Activated T-helper 17 cell treated with anti-CD3 and anti-CD28 coated beads, Interleukin-2, amount 50 U/mL, for 72 hours (primary cell): Measurements from ENCODE around the gene CDH16. TPM values are rescaled to one million over a fixed set of nuclear protein-coding genes. Genes with fewer than 3 reads are reported as not detected.
"Not testable (repeated sequence)": the region's sequence is repeated elsewhere in the genome, so short reads cannot be mapped to it uniquely, and the experiment has no call there.

Experiments used
- ATAC-seq: fragments of 150-1000 bp; cut with Tn5 transposase; replicated peaks from 2 replicates; pipeline ENCODE4 v1.10.0; 2021; ENCODE audit warnings: mild to moderate bottlenecking, moderate library complexity
- H3K27ac Mint-ChIP-seq: one replicate; pipeline ENCODE4 v1.8.0; 2022; ENCODE audit warnings: mixed read lengths
- H3K27me3 Mint-ChIP-seq: one replicate; pipeline ENCODE4 v1.8.0; 2022; ENCODE audit warnings: mixed read lengths
- H3K36me3 Mint-ChIP-seq: one replicate; pipeline ENCODE4 v1.8.0; 2022; ENCODE audit warnings: low read depth, mild to moderate bottlenecking, mixed read lengths
- H3K4me1 Mint-ChIP-seq: one replicate; pipeline ENCODE4 v1.8.0; 2022; ENCODE audit warnings: mixed read lengths
- H3K4me3 Mint-ChIP-seq: one replicate; pipeline ENCODE4 v1.8.0; 2022; ENCODE audit warnings: mild to moderate bottlenecking, mixed read lengths
- H3K9me3 Mint-ChIP-seq: one replicate; pipeline ENCODE4 v1.8.0; 2022; ENCODE audit warnings: mixed read lengths
- total RNA-seq, 2 donors: library from RNA; stranded (reverse); gene quantifications; one replicate each; pipeline ENCODE4 v1.2.3, GENCODE V29; 2022

CDH16 gene
- total RNA-seq, 2 donors from 2014 or later = not detected

GRCh38 chr16:66903544-66904427 is 14.9 kb downstream of the CDH16 start:
- no peaks in the 10 kb centered on the region for H3K27me3 Mint-ChIP-seq

GRCh38 chr16:66902648-66903543 is 15.8 kb downstream of the CDH16 start:
- Mint-ChIP-seq H3K27me3 (no peaks in the 10 kb centered on the region), H3K9me3 (no peaks in the 10 kb centered on the region), H3K36me3 (no peaks in the 10 kb centered on the region), H3K4me1 (peaks cover 9% of the 10 kb centered on the region), H3K27ac (no peak overlapping the region), H3K4me3 (no peak overlapping the region)
- no peak for ATAC-seq

More at GRCh38 chr16:66903544-66904427, 14.9 kb downstream of the CDH16 start:
- ATAC-seq = no peak
- H3K9me3 Mint-ChIP-seq = no peaks in the 10 kb centered on the region
- no peak overlapping the region for H3K4me3 Mint-ChIP-seq
- peaks cover 9% of the 10 kb centered on the region for H3K4me1 Mint-ChIP-seq
- no peaks in the 10 kb centered on the region for H3K36me3 Mint-ChIP-seq
- H3K27ac Mint-ChIP-seq = no peak overlapping the region

GRCh38 chr16:66901626-66902025 is 17.1 kb downstream of the CDH16 start:
- Mint-ChIP-seq H3K4me1 (peaks cover 9% of the 10 kb centered on the region), H3K27ac (peak overlapping the region; percentile 72), H3K36me3 (no peaks in the 10 kb centered on the region), H3K27me3 (no peaks in the 10 kb centered on the region), H3K4me3 (no peak overlapping the region), H3K9me3 (no peaks in the 10 kb centered on the region)
- no peak for ATAC-seq

- Mint-ChIP-seq H3K27me3 (no peaks in the 10 kb centered on the region), H3K36me3 (no peaks in the 10 kb centered on the region), H3K4me1 (peaks cover 1% of the 10 kb centered on the region), H3K27ac (no peak overlapping the region), H3K9me3 (no peaks in the 10 kb centered on the region), H3K4me3 (no peak overlapping the region)
- ATAC-seq = no peak
Observed at GRCh38 chr16:66900721-66901441, 17.8 kb downstream of the CDH16 start.

GRCh38 chr16:66899945-66900710 is 18.6 kb downstream of the CDH16 start:
- no peak overlapping the region for H3K4me3 Mint-ChIP-seq
- H3K27me3 Mint-ChIP-seq = no peaks in the 10 kb centered on the region
- no peaks in the 10 kb centered on the region for H3K4me1 Mint-ChIP-seq
- H3K36me3 Mint-ChIP-seq = no peaks in the 10 kb centered on the region
- no peaks in the 10 kb centered on the region for H3K9me3 Mint-ChIP-seq
- H3K27ac Mint-ChIP-seq = no peak overlapping the region
- ATAC-seq = no peak

GRCh38 chr16:66899310-66899944 is 19.3 kb downstream of the CDH16 start:
- ATAC-seq = no peak
- H3K27ac Mint-ChIP-seq = peak overlapping the region; percentile 11

GRCh38 chr16:66898933-66899309 is 19.8 kb downstream of the CDH16 start:
- peak overlapping the region; percentile 11 for H3K27ac Mint-ChIP-seq
- no peaks in the 10 kb centered on the region for H3K36me3 Mint-ChIP-seq

More at GRCh38 chr16:66899310-66899944, 19.3 kb downstream of the CDH16 start:
- Mint-ChIP-seq H3K36me3 (no peaks in the 10 kb centered on the region), H3K4me1 (no peaks in the 10 kb centered on the region), H3K9me3 (no peaks in the 10 kb centered on the region), H3K4me3 (no peak overlapping the region), H3K27me3 (no peaks in the 10 kb centered on the region)

GRCh38 chr16:66898207-66898606 is 20.5 kb downstream of the CDH16 start:
- H3K27me3 Mint-ChIP-seq = no peaks in the 10 kb centered on the region
- ATAC-seq = no peak
- H3K4me1 Mint-ChIP-seq = no peaks in the 10 kb centered on the region
- H3K36me3 Mint-ChIP-seq = peaks cover under 1% of the 10 kb centered on the region
- H3K9me3 Mint-ChIP-seq = no peaks in the 10 kb centered on the region
- no peak overlapping the region for H3K4me3 Mint-ChIP-seq
- H3K27ac Mint-ChIP-seq = no peak overlapping the region

More at GRCh38 chr16:66898933-66899309, 19.8 kb downstream of the CDH16 start:
- H3K27me3 Mint-ChIP-seq = no peaks in the 10 kb centered on the region
- no peak for ATAC-seq
- H3K4me3 Mint-ChIP-seq = no peak overlapping the region
- H3K4me1 Mint-ChIP-seq = no peaks in the 10 kb centered on the region
- H3K9me3 Mint-ChIP-seq = no peaks in the 10 kb centered on the region

GRCh38 chr16:66896682-66897081 is 22.0 kb downstream of the CDH16 start:
- not testable (repeated sequence) for H3K27me3 Mint-ChIP-seq, ATAC-seq, H3K4me1 Mint-ChIP-seq, H3K36me3 Mint-ChIP-seq, H3K4me3 Mint-ChIP-seq, H3K9me3 Mint-ChIP-seq
- peak overlapping the region; percentile 51 for H3K27ac Mint-ChIP-seq

GRCh38 chr16:66895999-66896398 is 22.7 kb downstream of the CDH16 start:
- peak overlapping the region; percentile 51 for H3K27ac Mint-ChIP-seq
- H3K27me3 Mint-ChIP-seq = no peaks in the 10 kb centered on the region
- H3K4me3 Mint-ChIP-seq = no peak overlapping the region
- H3K4me1 Mint-ChIP-seq = peaks cover 4% of the 10 kb centered on the region
- H3K36me3 Mint-ChIP-seq = peaks cover 16% of the 10 kb centered on the region
- ATAC-seq = no peak
- no peaks in the 10 kb centered on the region for H3K9me3 Mint-ChIP-seq

- peaks cover 4% of the 10 kb centered on the region for H3K4me1 Mint-ChIP-seq
- H3K27me3 Mint-ChIP-seq = no peaks in the 10 kb centered on the region
- no peak overlapping the region for H3K4me3 Mint-ChIP-seq
- no peak for ATAC-seq
- H3K36me3 Mint-ChIP-seq = peaks cover 20% of the 10 kb centered on the region
- H3K9me3 Mint-ChIP-seq = no peaks in the 10 kb centered on the region
- no peak overlapping the region for H3K27ac Mint-ChIP-seq
Observed at GRCh38 chr16:66895689-66895979, 23.1 kb downstream of the CDH16 start.

GRCh38 chr16:66894948-66895688 is 23.6 kb downstream of the CDH16 start:
- ATAC-seq = peak; percentile 94
- Mint-ChIP-seq H3K36me3 (peaks cover 23% of the 10 kb centered on the region), H3K27me3 (no peaks in the 10 kb centered on the region), H3K9me3 (no peaks in the 10 kb centered on the region), H3K4me3 (no peak overlapping the region), H3K4me1 (peaks cover 4% of the 10 kb centered on the region), H3K27ac (no peak overlapping the region)

GRCh38 chr16:66894055-66894454 is 24.6 kb downstream of the CDH16 start:
- Mint-ChIP-seq H3K9me3 (no peaks in the 10 kb centered on the region), H3K4me3 (no peak overlapping the region), H3K27ac (no peak overlapping the region), H3K4me1 (peaks cover 4% of the 10 kb centered on the region), H3K27me3 (no peaks in the 10 kb centered on the region), H3K36me3 (peaks cover 34% of the 10 kb centered on the region)
- no peak for ATAC-seq
